ENCODE measurements around the gene MCU. TPM values are rescaled to one million over a fixed set of nuclear protein-coding genes. Genes with fewer than 3 reads are reported as not detected.

Gene MCU
- total RNA-seq, 4 donors from 2014 or later, result 17.6 to 24.9 (median 20.3) TPM

- Histone ChIP-seq H3K27ac (no peak overlapping the region), H3K4me3 (no peak overlapping the region), H3K27me3 (no peaks in the 10 kb centered on the region), H3K36me3 (peaks cover 0 to 29% of the 10 kb centered on the region in 2 donors), H3K4me1 (no peaks in the 10 kb centered on the region), H3K9me3 (no peaks in the 10 kb centered on the region)
- 83 to 97% methylated on average over 6 of the region's 6 CpGs for WGBS, 2 donors (ENCODE audit: low coverage in 1 of 2)
- TF ChIP-seq POLR2AphosphoS5 (IDR thresholded peaks at IDR 0.05) (no peak), CTCF (IDR thresholded peaks at IDR 0.05) (no peak), EP300 (IDR thresholded peaks at IDR 0.05) (no peak), POLR2A (IDR thresholded peaks at IDR 0.05) (no peak)
- ATAC-seq, result no peak
These were observed 166.1 kb downstream of the MCU start for GRCh38 chr10:72858067-72858466.

- Histone ChIP-seq H3K9me3 (no peaks in the 10 kb centered on the region), H3K4me1 (no peaks in the 10 kb centered on the region), H3K27ac (no peak overlapping the region), H3K27me3 (no peaks in the 10 kb centered on the region), H3K4me3 (no peak overlapping the region), H3K36me3 (peaks cover 0 to 47% of the 10 kb centered on the region in 2 donors)
- WGBS, 2 donors (ENCODE audit: low coverage in 1 of 2), result 86 to 100% methylated on average over 2 of the region's 2 CpGs
- TF ChIP-seq CTCF (IDR thresholded peaks at IDR 0.05) (no peak), EP300 (IDR thresholded peaks at IDR 0.05) (no peak), POLR2AphosphoS5 (IDR thresholded peaks at IDR 0.05) (no peak), POLR2A (IDR thresholded peaks at IDR 0.05) (no peak)
- ATAC-seq, result no peak
These were observed 171.0 kb downstream of the MCU start for GRCh38 chr10:72862957-72863356.

- no peak overlapping the region for H3K27ac ChIP-seq
- H3K9me3 ChIP-seq, result no peaks in the 10 kb centered on the region
- no peak for ATAC-seq
- no peaks in the 10 kb centered on the region for H3K4me1 ChIP-seq
- H3K36me3 ChIP-seq, result peaks cover 0 to 29% of the 10 kb centered on the region in 2 donors
- no peak overlapping the region for H3K4me3 ChIP-seq
- H3K27me3 ChIP-seq, result no peaks in the 10 kb centered on the region
- 68 to 73% methylated on average over 3 of the region's 3 CpGs for WGBS, 2 donors (ENCODE audit: low coverage in 1 of 2)
- TF ChIP-seq POLR2A (IDR thresholded peaks at IDR 0.05) (no peak), POLR2AphosphoS5 (IDR thresholded peaks at IDR 0.05) (no peak), CTCF (IDR thresholded peaks at IDR 0.05) (peak in 3 of 4 experiments; percentile 17 to 45 (median 19)), EP300 (IDR thresholded peaks at IDR 0.05) (no peak)
These were observed 183.5 kb downstream of the MCU start for GRCh38 chr10:72875250-72876055.

- H3K27ac ChIP-seq, result no peak overlapping the region
- TF ChIP-seq CTCF (IDR thresholded peaks at IDR 0.05) (no peak), POLR2A (IDR thresholded peaks at IDR 0.05) (no peak), EP300 (IDR thresholded peaks at IDR 0.05) (no peak), POLR2AphosphoS5 (IDR thresholded peaks at IDR 0.05) (no peak)
- H3K4me3 ChIP-seq, result no peak overlapping the region
- H3K9me3 ChIP-seq, result no peaks in the 10 kb centered on the region
- no peaks in the 10 kb centered on the region for H3K27me3 ChIP-seq
- peaks cover 0 to 5% of the 10 kb centered on the region in 2 donors for H3K36me3 ChIP-seq
- 88% methylated on average over 2 of the region's 2 CpGs for WGBS, 2 donors (ENCODE audit: low coverage in 1 of 2)
- no peak for ATAC-seq
- H3K4me1 ChIP-seq, result no peaks in the 10 kb centered on the region
These were observed 187.3 kb downstream of the MCU start for GRCh38 chr10:72879245-72879644.

- no peak overlapping the region for H3K4me3 ChIP-seq
- H3K4me1 ChIP-seq, result no peaks in the 10 kb centered on the region
- no peaks in the 10 kb centered on the region for H3K27me3 ChIP-seq
- H3K36me3 ChIP-seq, result peaks cover 0 to 22% of the 10 kb centered on the region in 2 donors
- H3K9me3 ChIP-seq, result no peaks in the 10 kb centered on the region
- no peak overlapping the region for H3K27ac ChIP-seq
- no peak for TF ChIP-seq CTCF (IDR thresholded peaks at IDR 0.05)
- no peak for TF ChIP-seq POLR2A (IDR thresholded peaks at IDR 0.05)
- ATAC-seq, result no peak
- WGBS, 2 donors (ENCODE audit: low coverage in 1 of 2), result 95 to 100% methylated on average over 1 to 2 of the region's 2 CpGs
These were observed 189.3 kb downstream of the MCU start for GRCh38 chr10:72881291-72881690.

All from gastroesophageal sphincter (tissue), 4 donors.